ENCODE results near the gene EN1. TPM values are rescaled to one million over a fixed set of nuclear protein-coding genes. Genes with fewer than 3 reads are reported as not detected.

Gene EN1
- total and polyA plus RNA-seq, 3 donors from 2014 or later, result 0.20 to 0.71 (median 0.62) TPM

DNA sequence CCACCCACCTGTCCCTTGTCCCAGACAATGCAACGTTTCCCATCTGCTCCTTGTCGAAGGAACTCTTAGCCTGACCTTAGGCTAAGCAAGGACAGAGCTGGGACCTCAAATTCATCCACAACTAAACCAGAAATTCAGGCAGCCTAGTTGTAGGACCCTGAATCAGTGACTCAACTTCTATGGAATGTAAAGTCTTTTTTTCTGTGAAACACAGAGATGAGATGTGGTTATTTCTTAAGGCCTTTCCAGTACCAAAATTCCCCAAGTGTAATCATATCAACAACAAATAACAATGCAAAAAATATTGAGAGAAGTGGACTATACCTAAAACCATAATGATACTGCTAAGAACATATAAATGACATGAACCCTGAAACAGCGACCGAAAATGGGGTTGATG lies 46.7 kb downstream of the EN1 start:
- H3K36me3 ChIP-seq (ENCODE audit: low read depth, missing control alignments), result no peaks in the 10 kb centered on the region
- no peak for DNase-seq
- H3K4me3 ChIP-seq, result no peak overlapping the region
- H3K27me3 ChIP-seq, result no peaks in the 10 kb centered on the region
- TF ChIP-seq, protein P1, sequence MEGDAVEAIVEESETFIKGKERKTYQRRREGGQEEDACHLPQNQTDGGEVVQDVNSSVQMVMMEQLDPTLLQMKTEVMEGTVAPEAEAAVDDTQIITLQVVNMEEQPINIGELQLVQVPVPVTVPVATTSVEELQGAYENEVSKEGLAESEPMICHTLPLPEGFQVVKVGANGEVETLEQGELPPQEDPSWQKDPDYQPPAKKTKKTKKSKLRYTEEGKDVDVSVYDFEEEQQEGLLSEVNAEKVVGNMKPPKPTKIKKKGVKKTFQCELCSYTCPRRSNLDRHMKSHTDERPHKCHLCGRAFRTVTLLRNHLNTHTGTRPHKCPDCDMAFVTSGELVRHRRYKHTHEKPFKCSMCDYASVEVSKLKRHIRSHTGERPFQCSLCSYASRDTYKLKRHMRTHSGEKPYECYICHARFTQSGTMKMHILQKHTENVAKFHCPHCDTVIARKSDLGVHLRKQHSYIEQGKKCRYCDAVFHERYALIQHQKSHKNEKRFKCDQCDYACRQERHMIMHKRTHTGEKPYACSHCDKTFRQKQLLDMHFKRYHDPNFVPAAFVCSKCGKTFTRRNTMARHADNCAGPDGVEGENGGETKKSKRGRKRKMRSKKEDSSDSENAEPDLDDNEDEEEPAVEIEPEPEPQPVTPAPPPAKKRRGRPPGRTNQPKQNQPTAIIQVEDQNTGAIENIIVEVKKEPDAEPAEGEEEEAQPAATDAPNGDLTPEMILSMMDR (IDR thresholded peaks at IDR 0.05), result no peak
- TF ChIP-seq POLR2A (IDR thresholded peaks at IDR 0.05), result no peak
- H3K4me1 ChIP-seq, result no peaks in the 10 kb centered on the region
- H3K27ac ChIP-seq, result no peak overlapping the region
- no peaks in the 10 kb centered on the region for H3K9me3 ChIP-seq
- 84 to 85% methylated on average over 4 of the region's 4 CpGs for WGBS, 2 donors
- intact Hi-C loops (cut with DNase I; ENCODE audit: low total_unique reads), result no loop called here

DNA sequence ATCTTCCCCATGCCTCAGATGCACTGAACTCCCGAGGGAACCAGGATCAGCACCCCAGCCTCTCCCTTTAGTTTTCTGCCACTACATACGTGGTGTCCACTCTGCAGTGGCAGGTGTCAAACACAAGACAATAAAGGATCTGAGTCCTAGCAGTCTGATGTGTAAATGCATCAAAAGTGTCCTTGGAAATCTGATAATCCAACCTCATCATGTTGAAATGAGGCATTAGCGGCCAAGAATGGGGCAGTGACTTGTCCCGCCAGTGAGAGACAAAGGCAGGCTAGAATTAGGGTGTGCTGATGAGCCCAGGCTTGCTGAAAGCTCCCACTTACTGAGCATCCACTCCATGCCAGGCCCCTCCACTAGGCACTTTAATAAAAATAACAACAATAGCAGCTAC lies 52.9 kb downstream of the EN1 start:
- no peak for TF ChIP-seq POLR2A (IDR thresholded peaks at IDR 0.05)
- TF ChIP-seq, protein P1 (IDR thresholded peaks at IDR 0.05), result no peak
- Histone ChIP-seq H3K27me3 (no peaks in the 10 kb centered on the region), H3K27ac (no peak overlapping the region), H3K36me3 (ENCODE audit: low read depth, missing control alignments) (no peaks in the 10 kb centered on the region), H3K4me1 (no peaks in the 10 kb centered on the region), H3K4me3 (no peak overlapping the region), H3K9me3 (no peaks in the 10 kb centered on the region)
- intact Hi-C loops (cut with DNase I; ENCODE audit: low total_unique reads), result no loop called here
- DNase-seq, result no peak
- 82 to 83% methylated on average over 4 of the region's 4 CpGs for WGBS, 2 donors

Other genes starting within 250 kb of the EN1 start
- under 1 TPM; 0.55 to 0.74 TPM for gene MARCO, start 94.5 kb upstream of the EN1 start, total RNA-seq
- 16.0 TPM for gene MARCO, start 94.5 kb upstream of the EN1 start, polyA plus RNA-seq (ENCODE audit: insufficient read depth, low read depth, low replicate concordance)

All from testis (tissue), 3 donors.